Erythroblast (primary cell): ENCODE measurements around the gene SH2D4B.

Experiments used
- DNase-seq, 2 experiments: peaks; one replicate each; lab custom pipeline; 2025; lab: John Stamatoyannopoulos, UW
- GATA1 ChIP-seq: IDR thresholded peaks from 2 replicates; pipeline ENCODE4 v1.6.1; 2011; ENCODE audit warnings: low read depth, mild to moderate bottlenecking, control low read depth, low read length, moderate library complexity
- POLR2A ChIP-seq: IDR thresholded peaks from 2 replicates; pipeline ENCODE4 v1.6.1; 2011; ENCODE audit warnings: mild to moderate bottlenecking, low read length

Gene SH2D4B

DNA sequence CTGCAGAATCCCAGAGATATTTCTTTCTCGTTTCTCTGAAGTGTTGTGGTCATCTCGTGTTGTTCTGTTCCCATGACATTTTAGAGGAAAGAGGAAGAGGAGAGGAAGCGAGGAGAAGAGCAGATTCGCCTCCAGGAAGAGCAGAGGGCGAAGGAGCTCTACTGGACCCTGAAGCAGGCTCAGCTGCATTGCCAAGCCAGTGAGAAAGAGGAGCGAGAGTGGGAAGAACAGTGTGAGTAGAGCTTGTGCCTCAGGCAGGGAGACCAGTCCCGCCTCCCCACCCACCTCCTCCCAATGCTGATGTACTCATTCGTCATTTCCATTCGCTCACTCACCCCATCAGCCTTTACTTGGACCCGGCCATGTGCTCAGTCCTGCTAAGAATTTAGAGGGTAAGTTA is 50.8 kb downstream of the SH2D4B start:
- no peak for TF ChIP-seq POLR2A
- no peak for TF ChIP-seq GATA1
- no peak for DNase-seq

DNA sequence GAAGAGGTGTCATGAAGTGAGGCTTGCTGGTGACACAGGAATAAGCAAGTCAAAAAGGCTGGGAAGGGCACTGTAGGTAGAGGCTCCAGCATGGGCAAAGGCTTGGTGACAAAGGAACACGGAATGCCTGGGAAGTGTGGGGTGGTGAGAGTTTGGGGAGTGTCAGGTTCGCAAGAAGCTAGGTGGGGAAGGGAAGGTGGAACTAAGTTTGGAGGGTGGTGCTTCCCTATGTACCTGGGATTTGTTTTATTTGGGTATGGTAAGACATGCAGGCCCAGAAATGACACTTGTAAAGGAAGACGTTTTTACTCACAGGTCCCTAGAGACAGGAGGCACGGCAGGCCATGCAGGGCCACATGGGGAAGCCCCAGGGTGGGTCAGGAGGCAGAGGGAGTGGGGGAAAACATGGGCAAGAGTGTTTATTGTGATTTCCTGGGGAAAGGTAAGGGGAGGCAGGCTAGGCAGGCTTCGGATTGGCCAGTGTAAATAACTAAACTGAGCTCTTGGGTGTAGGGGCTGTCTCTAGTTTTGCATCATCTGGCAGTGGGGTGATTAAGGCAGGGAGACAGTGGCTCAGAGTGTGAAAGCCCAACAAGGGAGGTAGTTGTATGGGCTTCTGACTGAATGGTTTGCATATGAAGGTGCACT is 52.1 kb downstream of the SH2D4B start:
- TF ChIP-seq POLR2A (no peak), GATA1 (no peak)
- no peak for DNase-seq

DNA sequence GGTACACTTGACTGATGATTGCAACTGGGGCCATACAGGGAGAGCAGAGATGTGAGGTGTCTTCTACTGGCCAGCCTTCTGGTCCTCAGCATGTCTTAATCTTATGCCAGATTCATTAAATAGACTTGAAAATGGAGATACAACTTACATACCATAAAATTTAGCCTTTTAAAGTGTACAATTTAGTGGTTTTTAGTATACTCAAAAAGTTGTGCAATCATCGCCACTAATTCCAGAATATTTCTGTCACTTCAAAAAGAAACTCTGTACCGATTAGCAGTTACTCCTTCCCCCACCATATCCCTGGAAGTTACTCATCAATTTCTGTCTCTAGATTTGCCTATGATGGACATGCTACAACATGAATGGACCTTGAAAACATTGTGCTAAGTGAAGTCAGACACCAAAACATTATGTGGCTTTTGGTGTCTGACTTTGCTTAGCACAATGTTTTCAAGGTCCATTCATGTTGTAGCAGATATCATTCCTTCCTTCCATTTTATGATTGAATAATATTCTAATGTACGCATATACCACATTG is 53.0 kb downstream of the SH2D4B start:
- no peak for DNase-seq
- TF ChIP-seq GATA1 (no peak), POLR2A (no peak)

DNA sequence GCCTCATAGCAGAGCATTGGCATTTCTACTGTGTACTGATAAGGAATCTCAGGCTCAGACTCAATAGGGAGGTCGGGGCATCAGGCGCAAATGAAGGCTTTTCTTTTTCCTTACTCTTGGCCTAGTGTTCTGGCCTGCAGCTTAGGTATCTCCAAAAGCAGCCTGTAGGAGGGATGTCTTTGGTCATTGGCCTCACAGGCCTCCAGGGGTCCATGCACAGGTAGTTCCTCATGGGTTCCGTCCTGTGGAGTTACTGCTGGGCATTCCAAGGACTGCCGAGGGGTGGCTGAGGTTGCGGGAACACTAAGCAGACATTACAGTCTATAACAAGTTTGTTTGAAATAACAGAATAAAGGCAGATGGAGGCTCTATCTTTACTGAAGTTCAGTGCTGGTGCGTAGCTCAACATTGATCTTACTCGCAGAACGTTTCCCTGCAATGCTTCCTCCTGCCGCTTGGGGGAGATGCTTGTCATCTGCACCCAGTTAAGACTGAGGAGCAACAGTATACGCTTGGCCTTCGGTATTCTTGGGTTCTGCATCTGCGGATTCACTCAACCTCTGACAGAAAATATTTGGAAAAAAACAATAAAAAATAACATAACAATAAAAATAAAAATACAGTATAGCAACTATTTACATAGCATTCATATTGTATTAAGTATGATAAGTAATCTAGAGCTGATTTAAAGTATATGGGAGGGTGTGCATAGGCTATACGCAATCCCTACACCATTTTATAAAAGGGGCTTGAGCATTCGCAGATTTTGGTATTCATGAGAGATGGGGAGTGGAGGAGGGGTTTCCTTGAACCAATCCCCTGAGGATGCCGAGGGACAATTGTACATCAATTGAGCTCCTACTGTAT is 58.9 kb downstream of the SH2D4B start:
- peak; percentile 60 to 71 for DNase-seq
- no peak for TF ChIP-seq POLR2A
- TF ChIP-seq GATA1: no peak

DNA sequence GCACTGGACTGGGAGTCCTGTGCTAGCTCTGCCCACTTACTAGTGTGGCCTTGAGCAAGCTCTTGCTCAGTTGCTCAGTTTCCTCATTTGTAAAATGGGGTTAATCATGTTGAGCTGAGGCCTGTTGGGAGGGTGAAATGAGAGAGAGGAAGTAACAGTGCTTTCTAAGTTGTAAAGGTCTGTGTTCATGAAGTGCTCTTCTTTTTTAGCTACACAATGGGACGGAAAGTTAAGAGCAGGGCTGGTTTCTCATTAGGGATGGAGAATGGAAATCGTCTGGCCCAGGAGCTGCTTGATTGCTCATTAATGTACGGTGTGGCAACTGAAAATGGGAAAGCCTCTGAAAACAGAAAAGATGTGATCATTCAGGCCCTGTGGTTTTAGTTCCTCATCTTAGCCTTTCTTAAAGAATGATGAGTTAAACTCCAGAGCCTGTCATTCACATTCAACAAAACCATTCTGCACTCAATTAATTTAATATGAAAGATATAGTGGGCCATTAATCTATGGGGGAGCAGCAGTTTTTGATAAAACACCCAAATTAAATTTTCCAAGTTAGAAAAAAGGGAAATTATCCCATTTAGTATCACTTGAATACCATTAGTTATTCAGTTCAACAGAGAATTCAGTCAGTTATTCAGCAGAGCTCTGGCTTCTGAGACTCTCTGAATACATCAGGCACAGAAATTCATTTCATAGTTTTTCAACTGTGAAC is 60.5 kb downstream of the SH2D4B start:
- TF ChIP-seq GATA1 (no peak), POLR2A (no peak)
- no peak for DNase-seq

DNA sequence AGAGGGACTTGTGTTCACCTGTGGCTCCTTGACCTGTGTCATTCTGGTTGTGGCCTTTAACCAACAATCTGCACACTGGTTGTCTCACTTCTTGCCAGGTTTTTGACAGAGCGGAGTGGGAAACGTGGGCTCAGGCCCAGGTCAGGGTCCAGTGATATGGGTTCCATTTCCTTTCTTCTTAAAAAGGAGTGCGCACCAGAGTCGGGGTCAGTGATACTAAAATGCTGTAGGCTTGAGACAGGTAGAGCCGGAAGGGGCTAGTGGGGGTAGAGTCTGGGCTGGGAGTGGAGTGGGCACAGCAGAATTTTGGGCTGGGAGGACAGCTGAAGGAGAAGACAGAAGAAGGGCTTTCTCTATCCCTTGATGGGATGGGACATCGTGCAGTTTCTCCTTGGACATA is 61.2 kb downstream of the SH2D4B start:
- no peak for DNase-seq
- no peak for TF ChIP-seq GATA1

DNA sequence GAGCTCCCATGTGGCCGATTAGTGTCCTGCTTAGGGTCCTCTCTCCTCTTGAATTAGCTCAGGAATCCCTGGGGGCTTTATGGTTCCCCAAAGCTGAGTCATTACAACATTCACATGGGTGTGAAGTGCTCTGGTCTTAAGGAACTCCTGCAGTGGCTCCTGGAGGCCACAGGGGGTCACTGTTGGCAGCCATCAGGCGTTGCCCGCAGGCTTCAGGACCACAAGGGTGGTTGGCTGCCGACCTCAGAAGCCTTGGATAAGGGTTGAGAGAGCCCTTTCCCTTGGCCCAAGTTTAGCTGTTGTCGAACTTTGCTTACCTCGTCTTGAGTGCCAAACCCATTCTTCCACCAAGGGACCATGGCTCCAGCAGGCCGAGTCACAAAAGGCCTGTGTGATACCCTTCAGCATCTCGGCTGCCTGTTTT is 61.7 kb downstream of the SH2D4B start:
- TF ChIP-seq POLR2A (no peak), GATA1 (no peak)

DNA sequence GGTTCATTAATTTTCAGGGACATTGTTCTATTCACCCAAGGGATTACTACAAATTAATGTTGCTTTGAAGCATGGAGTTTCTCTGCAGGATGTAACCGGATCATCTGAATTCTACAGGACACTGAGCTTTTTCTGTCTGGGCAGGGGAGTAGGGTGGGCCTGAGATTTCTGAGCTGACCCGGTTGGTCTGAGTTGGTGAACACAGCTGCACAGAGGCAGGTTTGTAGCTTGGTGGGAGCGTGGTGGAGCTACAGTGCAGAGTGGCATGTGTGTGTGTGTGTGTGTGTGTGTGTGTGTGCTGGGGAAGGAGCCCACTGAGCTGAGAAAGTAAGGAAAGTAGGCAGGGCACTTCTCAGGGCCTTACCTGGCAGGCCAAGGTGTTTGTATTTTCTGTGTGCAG is 62.6 kb downstream of the SH2D4B start:
- TF ChIP-seq POLR2A (no peak), GATA1 (no peak)

More for the DNA sequence above, 61.7 kb downstream of the SH2D4B start:
- DNase-seq: peak; percentile 63 to 74

DNA sequence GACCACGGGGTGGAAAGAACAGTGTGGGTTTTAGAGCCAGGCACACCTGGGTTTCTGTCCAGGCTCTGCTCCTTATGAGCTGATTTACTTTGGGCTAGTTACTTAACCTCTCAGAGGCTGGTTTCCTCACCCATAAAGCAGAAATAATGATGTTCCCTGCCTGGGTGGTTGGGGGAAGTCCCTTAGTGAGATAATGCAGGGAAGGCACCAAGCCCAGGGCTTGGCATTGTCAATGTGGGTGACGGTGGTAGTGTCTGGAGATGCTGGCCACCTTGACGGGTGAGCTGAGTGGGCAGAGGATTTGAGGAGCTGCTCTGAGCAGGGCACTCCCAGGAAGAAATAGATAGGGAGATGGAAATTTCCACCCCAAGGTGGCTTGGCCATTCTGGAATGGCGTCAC is 65.2 kb downstream of the SH2D4B start:
- TF ChIP-seq GATA1 (no peak), POLR2A (no peak)

More for the DNA sequence above, 62.6 kb downstream of the SH2D4B start:
- DNase-seq: no peak

DNA sequence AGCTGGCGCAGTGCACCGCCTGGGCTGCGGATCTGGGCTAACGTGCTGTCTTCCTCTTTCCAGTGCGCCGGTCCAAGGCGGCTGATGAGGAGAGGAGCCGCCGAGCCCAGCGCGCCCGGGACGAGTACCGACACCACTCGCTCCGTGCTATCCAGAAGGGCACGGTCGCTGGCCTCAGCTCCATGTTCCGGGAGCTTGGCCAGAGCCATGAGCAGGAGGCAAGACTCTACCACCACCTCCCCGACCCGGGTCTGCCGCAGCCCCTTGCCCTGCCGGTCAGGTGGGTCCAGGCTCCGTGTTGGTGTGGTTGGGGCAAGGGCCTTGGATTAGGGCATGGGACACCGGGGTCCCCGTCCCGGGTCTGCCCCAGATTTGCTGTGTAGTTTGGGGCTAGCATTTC is 65.8 kb downstream of the SH2D4B start:
- DNase-seq: no peak
- TF ChIP-seq GATA1: no peak
- no peak for TF ChIP-seq POLR2A

More for the DNA sequence above, 65.2 kb downstream of the SH2D4B start:
- DNase-seq: no peak

DNA sequence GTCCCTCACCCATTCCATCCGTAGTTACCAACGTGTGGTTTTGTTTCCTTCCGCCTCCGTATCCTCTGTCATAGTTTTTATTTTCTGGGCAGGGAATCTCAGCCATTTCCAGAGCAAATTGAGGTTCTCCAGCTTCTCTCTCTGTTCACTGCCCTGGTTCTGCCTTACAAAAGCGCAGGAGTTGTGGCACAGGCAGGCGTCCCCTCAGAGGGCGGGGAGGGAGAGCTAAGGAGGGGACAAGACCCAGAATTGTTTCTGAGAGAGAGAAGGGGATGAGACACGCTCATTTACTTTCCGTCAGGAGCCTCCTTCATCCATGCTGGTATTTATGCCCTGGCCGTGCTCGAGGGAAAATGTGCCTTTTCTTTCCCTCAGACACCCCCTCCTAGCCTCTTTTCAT is 71.0 kb downstream of the SH2D4B start:
- TF ChIP-seq POLR2A (no peak), GATA1 (no peak)
- DNase-seq: no peak

DNA sequence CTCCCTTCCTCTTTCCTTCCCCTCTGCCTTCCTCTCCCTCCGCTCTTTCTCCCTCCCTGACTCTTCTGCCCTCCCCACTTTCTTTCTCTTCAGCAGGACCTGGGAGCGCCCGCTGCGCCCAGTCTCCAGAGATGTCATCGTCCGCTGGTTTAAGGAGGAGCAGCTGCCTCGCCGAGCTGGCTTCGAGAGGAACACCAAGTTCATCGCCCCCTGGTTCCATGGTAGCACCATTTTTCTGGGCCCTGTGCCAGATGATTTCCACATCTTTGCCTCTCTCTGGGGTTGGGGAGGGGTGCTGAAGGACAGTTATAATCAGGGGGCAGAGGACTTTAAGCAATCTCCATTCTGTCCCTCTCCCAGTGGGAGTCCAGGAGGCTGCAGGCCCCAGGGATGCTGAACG is 71.6 kb downstream of the SH2D4B start:
- TF ChIP-seq POLR2A (no peak), GATA1 (no peak)
- DNase-seq: no peak

DNA sequence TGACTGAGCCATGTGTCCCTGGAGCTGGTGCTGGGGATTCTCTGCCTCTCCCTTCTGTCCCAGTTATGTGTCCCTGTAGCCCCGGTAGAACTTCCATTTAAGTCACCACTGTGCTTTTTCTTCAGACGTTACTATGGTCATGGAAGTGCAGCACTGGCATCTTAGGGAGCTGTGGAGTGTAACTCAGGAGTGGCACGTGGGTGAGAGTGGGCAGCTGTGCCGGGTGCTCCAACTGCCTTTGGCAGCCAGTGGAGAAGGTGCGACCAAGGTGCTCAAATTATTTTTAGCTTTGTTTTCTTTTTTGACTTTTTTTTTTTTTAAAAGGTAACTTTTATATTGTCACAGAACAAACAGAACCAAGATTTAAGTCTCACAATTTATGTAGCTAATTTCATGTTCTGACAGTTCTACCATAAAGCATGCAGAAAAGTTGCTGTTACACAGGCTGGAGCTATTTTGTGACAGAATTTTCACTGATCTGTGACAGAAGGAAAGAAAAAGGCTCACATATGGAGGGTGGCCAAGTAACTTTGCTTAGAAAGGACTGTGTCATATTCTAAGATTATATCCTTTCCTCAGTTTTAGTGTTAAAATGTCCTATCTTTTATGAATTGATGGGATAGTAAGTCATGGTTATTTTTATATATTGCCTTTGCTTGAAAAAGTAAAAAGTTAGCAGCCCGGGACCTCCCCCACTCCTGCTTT is 73.9 kb downstream of the SH2D4B start:
- TF ChIP-seq POLR2A (no peak), GATA1 (no peak)
- DNase-seq: no peak

DNA sequence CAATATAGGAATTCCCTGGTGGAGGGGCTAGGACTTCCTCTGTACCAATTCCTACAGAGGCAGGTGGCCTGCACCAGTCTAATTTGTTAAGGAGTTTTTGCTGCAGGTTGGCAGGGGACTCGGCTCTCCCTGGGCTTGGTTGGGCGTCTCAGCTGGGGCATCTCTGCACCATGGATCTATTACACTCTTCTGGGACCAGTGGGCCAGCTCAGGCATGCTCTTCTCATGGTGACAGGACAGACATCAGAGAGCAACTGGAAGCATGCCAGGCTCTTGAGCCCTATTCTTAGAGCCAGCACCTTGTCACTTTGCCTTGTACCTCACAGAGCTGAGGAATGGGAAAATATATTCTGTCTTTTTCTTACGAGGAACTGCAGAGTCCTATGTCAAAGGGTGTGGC is 74.6 kb downstream of the SH2D4B start:
- DNase-seq: no peak
- TF ChIP-seq GATA1: no peak
- TF ChIP-seq POLR2A: no peak
